Right forelimb (tissue), 1 donor: ENCODE results near the gene PDK2.

ENCODE experiments used
- DNase-seq: peaks from one replicate; pipeline ENCODE4 v3.0.0-alpha.2; 2018

Gene PDK2

DNA sequence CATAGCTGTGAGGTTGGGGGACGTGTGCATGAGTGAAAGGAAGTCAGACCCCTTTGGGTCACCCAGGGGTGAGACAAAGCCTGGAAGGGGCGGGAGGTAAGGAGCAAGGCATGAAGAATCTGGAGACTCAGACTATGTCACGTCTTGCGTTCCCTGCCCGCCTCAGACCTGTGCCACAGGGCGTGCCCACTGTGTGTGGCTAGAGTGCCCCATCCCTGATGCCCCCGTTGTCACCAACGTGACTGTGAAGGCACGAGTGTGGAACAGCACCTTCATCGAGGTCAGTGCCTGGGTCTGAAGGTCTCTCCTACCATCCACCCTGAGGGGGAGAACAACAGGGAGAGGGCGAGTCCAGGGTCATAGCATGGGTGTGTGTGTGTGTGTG is 15.1 kb upstream of the PDK2 start:
- no peak for DNase-seq

DNA sequence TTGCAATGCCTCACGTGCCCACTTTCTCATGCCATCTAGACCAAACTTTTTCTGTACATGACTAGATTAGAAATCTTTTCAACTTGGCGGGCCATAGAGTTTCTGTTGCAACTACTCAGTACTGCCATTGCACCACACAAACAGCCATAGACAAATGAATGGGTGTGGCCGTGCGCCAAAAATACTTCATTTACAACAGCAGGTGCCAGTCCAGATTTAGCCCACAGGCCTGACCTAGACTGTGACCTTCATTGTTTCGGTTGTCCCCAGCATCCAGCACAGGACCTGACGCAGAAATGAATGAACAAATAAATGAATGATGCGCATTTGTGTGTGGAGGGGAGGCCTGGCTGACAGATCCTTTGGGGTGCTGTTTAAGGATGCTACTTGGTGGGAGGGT is 14.3 kb upstream of the PDK2 start:
- DNase-seq, result no peak

DNA sequence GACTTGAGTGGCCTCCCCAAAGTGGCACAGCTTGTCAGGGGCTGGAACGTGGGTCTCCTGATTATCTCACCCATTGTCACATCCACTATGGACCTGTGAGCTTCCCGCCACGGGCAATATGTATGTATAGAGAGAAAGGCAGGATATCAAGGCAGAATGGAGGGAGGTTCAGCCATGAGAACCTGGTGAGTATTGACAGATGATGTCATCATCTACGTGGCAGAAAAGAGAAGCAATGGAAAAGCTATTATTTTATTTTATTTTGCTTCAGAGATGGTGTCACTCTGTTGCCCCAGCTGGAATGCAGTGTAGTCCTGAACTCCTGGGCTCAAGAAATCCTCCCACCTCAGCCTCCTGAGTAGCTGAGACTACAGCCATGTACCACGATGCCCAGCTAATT is 13.4 kb upstream of the PDK2 start:
- DNase-seq, result no peak

DNA sequence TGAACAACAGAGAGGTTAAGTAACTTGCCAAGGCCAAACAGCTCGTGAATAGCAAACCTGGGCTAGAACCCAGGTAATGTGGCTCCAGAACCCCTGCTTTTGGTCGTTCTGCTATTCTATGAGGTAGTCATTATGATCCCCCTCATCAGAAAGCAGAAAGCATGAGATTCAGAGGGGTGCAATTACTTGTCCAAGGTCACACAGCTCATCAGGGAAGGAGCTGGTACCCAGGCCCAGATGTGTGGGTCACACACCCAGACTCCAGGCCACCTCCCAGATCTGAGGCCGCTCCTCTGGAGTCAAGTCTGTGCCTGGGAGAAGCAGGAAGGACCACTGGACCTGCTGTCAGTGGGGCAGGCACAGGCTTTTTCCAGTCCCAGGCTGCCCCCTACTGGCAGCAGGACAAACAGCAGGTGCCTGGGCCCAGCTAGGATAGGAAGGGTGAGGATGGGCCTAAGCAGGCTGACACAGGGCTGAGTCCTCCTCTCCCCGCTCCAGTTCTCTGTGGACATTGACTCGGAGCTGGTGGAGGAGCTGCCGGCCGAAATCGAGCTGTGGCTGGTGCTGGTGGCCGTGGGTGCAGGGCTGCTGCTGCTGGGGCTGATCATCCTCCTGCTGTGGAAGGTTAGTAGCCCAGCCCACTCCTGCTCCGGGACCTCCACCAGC is 7.8 kb upstream of the PDK2 start:
- peak; percentile 87 for DNase-seq

DNA sequence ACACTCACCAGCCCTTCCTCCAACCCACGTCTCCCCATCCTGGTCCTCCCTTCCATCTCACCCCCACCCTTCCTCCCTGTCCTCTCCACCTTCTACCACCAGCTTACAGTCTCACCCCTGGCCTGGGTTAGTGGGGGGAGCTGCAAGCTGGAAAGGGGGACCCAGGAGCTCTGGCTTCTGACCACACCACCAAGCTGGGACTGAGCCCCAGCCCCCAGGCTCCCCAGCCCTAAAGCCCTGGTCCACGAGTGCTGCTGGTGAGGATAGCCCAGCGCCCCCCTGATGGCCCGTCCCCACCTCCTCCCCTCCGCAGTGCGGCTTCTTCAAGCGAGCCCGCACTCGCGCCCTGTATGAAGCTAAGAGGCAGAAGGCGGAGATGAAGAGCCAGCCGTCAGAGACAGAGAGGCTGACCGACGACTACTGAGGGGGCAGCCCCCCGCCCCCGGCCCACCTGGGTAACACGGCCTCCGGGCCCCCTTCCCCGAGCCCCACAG is 7.2 kb upstream of the PDK2 start:
- no peak for DNase-seq

DNA sequence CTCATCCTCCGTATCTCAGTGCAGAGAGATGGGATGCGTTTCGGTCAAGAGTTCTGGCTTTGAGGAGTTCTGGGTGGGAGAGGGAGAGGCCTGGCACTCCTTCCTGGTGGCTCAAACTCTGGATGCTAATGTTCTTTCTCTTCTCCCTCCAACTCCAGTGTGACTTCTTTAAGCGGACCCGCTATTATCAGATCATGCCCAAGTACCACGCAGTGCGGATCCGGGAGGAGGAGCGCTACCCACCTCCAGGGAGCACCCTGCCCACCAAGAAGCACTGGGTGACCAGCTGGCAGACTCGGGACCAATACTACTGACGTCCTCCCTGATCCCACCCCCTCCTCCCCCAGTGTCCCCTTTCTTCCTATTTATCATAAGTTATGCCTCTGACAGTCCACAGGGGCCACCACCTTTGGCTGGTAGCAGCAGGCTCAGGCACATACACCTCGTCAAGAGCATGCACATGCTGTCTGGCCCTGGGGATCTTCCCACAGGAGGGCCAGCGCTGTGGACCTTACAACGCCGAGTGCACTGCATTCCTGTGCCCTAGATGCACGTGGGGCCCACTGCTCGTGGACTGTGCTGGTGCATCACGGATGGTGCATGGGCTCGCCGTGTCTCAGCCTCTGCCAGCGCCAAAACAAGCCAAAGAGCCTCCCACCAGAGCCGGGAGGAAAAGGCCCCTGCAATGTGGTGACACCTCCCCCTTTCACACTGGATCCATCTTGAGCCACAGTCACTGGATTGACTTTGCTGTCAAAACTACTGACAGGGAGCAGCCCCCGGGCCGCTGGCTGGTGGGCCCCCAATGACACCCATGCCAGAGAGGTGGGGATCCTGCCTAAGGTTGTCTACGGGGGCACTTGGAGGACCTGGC is 6.0 kb upstream of the PDK2 start:
- DNase-seq, result no peak

DNA sequence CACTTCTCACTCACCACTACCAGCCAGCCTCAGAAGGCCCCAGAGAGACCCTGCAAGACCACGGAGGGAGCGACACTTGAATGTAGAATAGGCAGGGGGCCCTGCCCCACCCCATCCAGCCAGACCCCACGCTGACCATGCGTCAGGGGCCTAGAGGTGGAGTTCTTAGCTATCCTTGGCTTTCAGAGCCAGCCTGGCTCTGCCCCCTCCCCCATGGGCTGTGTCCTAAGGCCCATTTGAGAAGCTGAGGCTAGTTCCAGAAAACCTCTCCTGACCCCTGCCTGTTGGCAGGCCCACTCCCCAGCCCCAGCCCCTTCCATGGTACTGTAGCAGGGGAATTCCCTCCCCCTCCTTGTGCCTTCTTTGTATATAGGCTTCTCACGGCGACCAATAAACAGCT is 5.1 kb upstream of the PDK2 start:
- no peak for DNase-seq

DNA sequence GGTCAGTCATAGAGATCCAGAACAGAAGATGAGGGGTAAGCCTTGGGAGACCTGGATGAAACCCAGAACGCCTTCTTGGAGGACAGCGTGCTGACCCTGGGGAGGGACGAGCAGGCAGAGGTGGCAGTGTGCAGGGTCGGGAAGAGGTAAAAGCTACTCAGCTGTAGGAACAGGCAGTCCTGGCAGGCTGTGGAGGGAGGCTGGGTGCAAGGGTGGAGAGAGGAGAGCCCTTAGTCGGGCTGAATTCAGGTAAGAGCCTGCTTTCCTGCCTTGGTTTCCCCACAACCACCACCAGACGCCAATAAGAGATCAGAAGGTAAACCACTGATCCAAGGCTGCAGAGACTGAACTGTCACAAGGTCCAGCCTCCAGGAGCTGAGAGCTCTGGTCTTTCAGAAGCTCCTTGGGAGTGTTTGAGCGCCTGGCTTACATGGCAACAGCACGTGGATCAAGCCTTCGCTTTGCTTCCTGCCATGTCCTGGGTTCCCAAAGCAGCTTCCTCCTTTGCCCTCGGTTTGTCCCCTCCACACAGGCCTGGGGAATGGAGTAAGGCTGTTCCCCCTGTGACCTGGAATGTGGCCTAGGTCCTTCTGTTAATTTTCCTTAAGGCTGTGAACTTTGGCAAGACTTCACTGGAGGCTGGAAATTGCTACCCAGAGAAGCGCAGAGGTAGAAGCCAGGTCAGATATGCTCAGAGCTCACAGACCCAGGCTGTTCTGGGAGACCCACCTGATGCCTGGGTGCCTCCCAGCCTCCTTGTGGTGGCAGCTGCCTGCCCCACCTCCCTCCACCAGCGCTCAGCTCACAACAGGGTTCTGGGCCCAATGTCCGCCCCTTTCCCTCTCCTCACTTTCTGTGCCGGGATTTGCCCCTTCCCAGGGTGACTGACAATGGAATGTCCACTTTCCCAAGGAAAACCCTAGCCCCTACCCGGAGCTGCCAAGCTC is 3.9 kb upstream of the PDK2 start:
- DNase-seq, result no peak

DNA sequence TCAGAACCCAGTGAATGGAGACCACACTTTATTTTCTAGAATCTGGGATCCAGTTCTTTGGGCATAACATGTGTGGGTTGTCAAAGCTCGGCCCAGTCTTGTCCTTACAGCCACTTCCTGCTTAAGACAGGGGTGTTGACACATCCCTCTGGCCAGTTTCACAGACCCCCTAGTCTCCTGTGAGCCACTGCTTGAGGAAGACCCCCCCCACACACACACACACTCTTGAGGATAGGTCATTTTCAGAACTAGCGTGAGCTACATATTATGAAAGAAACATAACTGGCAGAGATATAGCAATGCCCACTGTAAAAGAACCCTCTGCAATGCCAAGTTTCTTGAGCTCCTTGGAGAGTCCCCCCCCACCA is 3.2 kb upstream of the PDK2 start:
- no peak for DNase-seq

DNA sequence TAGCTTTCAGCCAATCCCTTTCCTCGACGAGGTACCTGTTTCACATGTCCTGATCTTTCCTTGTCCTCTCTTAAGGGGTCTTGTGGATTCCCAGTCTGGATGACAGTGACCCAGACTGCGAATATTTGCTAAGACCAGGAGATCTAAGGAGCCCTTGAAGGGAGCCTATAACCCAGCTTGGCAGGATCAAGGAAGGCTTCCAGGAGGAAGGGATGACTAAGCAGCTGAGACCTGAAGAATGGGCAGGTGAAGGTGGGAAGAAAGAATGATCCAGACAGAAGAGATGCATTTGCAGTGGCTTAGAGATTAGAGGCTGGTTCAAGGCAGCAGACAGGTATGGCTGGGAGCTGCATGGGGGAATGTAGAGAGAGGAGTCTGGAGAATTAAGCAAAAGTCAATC is 1.9 kb upstream of the PDK2 start:
- DNase-seq, result no peak

DNA sequence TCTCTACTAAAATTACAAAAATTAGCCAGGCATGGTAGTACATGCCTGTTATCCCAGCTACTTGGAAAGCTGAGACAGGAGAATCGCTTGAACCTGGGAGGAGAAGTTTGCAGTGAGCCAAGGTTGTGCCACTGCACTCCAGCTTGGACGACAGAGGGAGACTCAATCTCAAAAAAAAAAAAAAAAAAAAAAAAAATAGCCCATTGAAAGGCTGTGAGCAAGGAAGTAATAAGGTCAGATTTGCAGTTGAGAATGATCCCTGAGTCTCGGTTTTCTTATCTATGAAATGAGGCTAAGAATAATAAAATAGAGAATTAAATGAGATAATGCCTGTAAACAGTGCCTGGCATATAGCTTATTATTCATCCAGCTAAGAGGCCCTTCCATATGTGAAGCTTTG is 1.3 kb upstream of the PDK2 start:
- no peak for DNase-seq

DNA sequence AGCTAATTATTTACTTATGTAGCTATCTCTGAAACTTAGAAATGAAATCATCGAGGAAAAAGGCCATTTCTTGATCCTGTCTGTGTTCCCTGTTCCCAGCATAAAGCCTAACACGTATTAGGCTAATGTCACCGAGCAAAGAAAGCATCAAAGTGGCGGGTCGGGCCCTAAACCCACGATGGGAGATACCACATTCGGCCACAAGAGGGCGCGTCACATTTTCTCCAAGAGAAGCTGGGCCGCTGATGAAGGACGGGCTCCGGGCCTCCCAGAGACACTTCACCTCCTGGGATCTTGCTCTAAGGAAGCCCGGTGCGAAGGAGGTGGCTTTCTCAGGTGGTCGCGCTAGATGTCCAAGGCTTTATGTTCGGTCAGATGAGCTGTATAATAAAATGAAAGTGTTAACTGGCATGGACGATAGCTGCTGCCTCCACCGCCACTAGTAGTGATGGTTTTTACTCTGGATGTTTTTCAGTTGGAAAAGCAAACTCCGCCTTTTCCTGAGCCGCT is 853 bp upstream of the PDK2 start:
- DNase-seq, result peak; percentile 94

DNA sequence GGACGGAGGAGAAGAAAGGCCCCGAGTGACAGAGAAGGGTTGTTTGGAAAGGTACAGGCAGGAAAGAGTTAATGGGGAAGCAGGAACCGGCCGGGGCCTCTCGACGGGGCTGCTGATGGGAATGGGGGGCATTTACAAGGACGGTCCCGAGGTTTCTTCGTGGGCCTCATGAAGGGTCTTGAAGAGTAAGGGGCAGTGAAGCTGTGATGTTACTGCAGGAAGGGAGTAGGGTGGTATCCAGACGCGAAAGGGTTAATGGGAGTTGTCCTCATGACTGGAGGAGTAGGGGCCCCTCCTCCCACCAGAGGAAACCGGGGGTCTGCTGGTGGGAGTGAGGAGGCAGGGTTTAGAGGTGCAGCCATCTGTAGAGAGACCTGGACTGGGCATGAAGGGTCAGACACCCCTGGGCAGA is 481 bp downstream of the PDK2 start:
- DNase-seq, result no peak

DNA sequence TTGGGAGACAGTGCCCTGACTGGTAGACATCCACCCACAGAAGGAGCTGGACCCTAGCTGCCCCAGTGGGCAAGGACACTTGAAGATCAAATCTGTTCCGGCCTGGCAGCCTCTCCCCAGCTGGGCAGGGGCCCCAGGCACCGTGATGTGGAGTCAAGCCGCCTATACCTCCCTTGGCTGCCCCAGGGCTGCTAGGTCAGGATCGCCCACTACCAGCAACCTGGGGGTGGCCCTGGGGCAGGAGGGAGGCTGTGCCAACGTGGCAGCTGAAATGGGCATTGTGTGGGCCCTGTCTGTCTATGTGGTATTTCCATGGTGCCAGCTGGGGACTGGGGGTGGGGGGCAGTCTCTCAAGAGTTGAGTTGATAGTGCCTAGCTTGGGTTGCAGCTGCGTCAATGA is 941 bp downstream of the PDK2 start:
- DNase-seq, result no peak

DNA sequence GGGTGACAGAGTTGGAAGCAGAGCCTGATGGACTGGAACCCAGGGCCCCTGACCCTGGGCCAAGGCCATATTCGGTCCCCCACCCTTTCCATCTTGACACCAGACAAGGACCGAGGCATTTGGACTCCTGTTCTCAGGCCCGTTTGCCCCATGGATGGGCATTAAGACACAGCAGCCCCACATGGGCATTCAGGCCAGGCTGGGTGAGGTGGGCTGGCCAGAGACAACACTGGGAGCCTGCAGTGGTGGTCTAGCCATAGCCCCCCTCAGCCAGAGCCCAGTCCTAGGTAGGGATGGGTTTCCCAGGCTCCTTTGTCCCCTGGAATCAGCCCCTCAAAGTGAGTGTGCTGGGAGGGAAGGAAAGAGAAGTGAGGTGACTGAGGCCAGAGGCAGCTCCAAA is 1.6 kb downstream of the PDK2 start:
- DNase-seq, result no peak

DNA sequence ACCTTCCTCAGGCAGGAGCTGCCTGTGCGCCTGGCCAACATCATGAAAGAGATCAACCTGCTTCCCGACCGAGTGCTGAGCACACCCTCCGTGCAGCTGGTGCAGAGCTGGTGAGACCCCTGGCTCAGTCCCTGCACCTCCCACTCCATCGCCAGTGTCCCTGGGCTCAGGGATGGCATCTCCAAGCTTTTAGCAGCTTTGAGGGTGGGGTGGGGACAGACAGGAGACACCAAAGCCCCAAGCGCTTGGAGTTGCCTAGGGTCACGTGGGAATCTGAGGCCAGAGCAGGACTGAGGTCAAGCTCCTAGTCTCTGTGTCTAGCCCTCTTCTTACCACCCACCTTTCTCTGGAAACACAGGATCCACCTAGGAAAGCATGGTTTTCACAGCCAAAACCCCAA is 2.3 kb downstream of the PDK2 start:
- DNase-seq, result no peak

DNA sequence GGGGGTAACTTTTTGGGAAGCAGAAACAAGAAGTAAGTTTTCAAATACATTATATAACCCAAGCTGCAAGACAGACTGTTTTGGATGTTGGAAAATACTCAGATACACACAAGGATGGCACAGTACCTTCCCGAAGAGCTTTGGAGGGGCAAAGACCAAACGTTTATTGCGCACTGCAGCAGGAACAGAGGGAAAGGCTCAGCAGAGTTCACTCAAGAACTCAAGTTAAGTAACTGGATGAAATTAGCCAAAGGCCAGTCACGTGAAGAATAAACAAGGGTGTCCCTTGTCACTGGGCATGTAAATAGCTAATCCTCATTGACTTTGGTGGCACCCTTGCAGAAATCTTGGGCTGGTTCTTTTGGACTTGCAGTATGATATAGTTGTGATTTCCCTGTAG is 2.8 kb downstream of the PDK2 start:
- no peak for DNase-seq

DNA sequence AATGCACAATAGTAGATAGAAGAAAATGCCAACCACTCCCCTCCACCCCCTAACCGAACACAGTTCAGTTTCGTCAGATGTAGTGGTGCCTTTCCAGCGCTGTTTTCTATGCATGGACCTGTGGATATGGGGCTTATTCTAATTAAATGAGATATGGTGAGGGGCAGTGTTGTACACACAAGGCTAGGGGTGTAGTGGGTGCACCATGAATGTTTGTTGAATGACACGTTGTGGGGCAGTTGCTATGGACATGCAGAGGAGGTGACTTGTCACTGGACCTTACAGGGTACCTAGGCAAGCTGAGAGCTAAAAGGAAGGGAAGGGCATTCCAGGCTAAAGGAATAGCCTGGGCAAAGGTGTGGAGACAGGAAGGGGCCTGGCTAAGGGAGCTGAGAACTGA is 3.4 kb downstream of the PDK2 start:
- DNase-seq, result no peak

DNA sequence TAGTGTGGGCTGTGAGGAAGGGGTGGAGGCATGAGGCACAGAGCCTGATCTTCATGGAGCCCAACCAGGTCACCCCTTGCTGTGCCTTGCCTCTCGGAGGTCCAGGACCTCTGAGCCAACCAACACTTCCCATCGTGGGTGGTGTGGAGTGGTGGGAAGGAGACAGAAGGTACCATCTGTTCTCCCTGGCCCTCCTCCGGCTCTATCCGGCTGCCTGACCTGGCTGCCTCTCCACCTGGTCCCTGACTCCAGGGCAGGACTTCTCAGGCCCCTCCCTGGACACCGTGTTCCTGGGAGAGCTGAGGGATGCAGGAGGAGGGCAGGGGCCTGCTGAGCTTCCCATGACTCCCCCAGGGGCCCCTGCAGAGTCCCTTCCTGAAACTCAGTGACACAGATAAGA is 3.9 kb downstream of the PDK2 start:
- DNase-seq, result no peak

DNA sequence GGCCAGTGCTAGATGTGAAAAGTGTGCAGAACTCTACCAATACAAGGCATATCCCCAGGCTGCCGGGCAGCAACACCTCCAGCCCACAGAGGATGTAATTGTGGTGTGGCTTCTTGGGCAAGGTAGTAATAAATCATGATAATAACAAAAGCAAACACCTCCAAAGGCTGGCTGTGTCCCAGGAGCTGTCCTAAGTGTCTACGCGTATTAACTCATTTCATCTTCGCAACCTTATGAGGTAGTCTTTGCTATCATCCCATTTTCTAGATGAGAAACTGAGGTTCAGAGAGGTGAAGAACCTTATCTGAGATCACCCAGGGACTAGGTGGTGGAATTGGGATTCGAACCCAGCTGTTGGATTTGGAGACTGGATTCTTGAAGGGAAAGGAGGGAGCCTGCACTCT is 5.3 kb downstream of the PDK2 start:
- DNase-seq, result no peak

DNA sequence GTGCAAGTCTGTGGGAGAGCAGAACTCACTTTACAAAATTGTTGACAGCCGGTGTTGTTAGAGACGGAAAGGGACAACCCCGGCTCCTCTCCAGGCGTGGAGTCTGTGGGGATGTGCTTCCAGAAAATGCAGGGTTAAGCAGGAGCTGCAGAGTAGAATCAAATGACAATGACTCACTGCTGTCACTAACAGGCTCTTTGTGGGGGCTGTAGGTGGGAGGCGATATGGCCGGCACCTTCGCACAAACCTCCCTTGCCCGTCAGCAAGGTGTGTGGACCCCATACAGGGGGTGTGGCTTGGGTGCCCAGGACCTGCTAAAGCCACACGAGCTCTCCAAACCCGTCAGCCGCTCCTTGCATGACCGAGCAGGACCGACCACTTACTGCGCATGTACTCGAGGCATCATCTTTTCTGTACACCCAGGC is 5.8 kb downstream of the PDK2 start:
- no peak for DNase-seq

DNA sequence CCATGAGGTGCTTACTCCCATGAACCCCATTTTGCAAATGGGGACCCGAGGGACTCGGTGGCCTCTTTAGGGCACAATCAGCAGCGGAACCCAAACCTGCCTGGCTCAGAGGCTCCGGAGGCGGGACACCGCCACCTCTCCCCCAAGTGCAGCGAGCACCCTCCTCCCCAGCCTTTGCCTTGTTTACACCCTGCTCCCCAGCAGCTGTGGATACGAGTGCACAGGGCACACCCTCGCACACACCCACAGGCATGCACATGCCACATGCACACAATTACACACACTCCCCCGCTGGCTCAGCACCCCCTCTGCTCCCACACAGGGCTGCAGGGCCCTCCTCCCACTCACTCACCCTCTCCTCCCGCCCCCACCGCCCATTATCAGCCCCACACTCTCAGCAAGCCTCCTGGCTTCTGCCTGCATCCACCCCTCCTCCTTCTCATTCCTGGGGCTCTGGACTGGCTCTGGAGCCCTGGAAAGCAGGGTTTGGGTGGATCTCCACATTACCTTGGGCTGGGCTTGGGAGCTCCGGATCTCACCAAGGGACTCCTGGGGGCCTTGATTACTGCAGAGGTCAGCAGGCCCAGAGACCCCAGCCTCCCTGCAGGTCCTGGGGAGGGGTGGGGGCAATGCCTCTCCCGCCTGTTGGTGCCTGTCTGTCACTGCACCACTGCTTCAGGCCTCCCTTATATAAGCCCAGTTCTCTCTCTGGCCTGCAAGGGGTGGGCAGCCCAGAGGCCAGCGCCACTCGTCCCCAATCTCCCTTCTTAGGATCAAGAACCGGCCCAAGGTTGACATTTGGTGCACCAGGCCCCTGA is 6.4 kb downstream of the PDK2 start:
- DNase-seq, result no peak
